Progenitor cell of endocrine pancreas (in vitro differentiated cells): Measurements from ENCODE around the gene AIFM2. TPM values are rescaled to one million over a fixed set of nuclear protein-coding genes. Genes with fewer than 3 reads are reported as not detected.

ENCODE experiments used
- DNase-seq: peaks from one replicate; pipeline ENCODE4 v3.0.0; 2021; ENCODE audit warnings: low spot score; ENCODE audit not compliant: unreplicated experiment
- H3K27ac Mint-ChIP-seq: 2 replicates; pipeline ENCODE4 v1.8.0; 2021; ENCODE audit warnings: mild to moderate bottlenecking, moderate library complexity, mixed read lengths
- H3K27me3 Mint-ChIP-seq: 2 replicates; pipeline ENCODE4 v1.8.0; 2021; ENCODE audit warnings: mixed read lengths
- H3K36me3 Mint-ChIP-seq: 2 replicates; pipeline ENCODE4 v1.8.0; 2022; ENCODE audit warnings: mixed read lengths; ENCODE audit not compliant: insufficient read depth
- H3K4me1 Mint-ChIP-seq: 2 replicates; pipeline ENCODE4 v1.8.0; 2021; ENCODE audit warnings: low read depth, mixed read lengths
- H3K4me3 Mint-ChIP-seq: 2 replicates; pipeline ENCODE4 v1.8.0; 2021; ENCODE audit warnings: low read depth, mild to moderate bottlenecking, moderate library complexity, mixed read lengths
- H3K9me3 Mint-ChIP-seq: 2 replicates; pipeline ENCODE4 v1.8.0; 2021; ENCODE audit warnings: low read depth, mixed read lengths
- CTCF ChIP-seq: fragments of 200-600 bp; sonication (generic); IDR thresholded peaks from one replicate; pipeline ENCODE4 v1.5.0; 2021; ENCODE audit warnings: antibody characterized with exemption, mild to moderate bottlenecking; ENCODE audit not compliant: unreplicated experiment
- total RNA-seq: library from RNA; stranded (reverse); gene quantifications from 2 replicates; pipeline ENCODE4 v1.2.1, GENCODE V29; 2021

AIFM2 gene
- total RNA-seq, 1 donor from 2014 or later, result 10.9 TPM

- Mint-ChIP-seq H3K27me3 (no peaks in the 10 kb centered on the region), H3K4me1 (peaks cover 6% of the 10 kb centered on the region), H3K36me3 (peaks cover 59% of the 10 kb centered on the region), H3K27ac (no peak overlapping the region), H3K4me3 (no peak overlapping the region), H3K9me3 (no peaks in the 10 kb centered on the region)
- TF ChIP-seq CTCF, result no peak
- DNase-seq, result no peak
Observed at GRCh38 chr10:70098271-70098670, 34.4 kb downstream of the AIFM2 start.

GRCh38 chr10:70097459-70097858, 35.2 kb downstream of the AIFM2 start:
- H3K4me1 Mint-ChIP-seq, result peaks cover 6% of the 10 kb centered on the region
- H3K27me3 Mint-ChIP-seq, result no peaks in the 10 kb centered on the region
- H3K4me3 Mint-ChIP-seq, result no peak overlapping the region
- peaks cover 58% of the 10 kb centered on the region for H3K36me3 Mint-ChIP-seq
- no peak overlapping the region for H3K27ac Mint-ChIP-seq
- no peak for DNase-seq
- no peak for TF ChIP-seq CTCF
- H3K9me3 Mint-ChIP-seq, result no peaks in the 10 kb centered on the region

- no peaks in the 10 kb centered on the region for H3K9me3 Mint-ChIP-seq
- no peak for DNase-seq
- no peak for TF ChIP-seq CTCF
- H3K4me1 Mint-ChIP-seq, result peaks cover 6% of the 10 kb centered on the region
- peaks cover 58% of the 10 kb centered on the region for H3K36me3 Mint-ChIP-seq
- H3K27me3 Mint-ChIP-seq, result no peaks in the 10 kb centered on the region
- no peak overlapping the region for H3K27ac Mint-ChIP-seq
- H3K4me3 Mint-ChIP-seq, result no peak overlapping the region
Observed at GRCh38 chr10:70096705-70097420, 35.8 kb downstream of the AIFM2 start.

- Mint-ChIP-seq H3K27ac (no peak overlapping the region), H3K36me3 (peaks cover 55% of the 10 kb centered on the region)
Observed at GRCh38 chr10:70096016-70096704, 36.5 kb downstream of the AIFM2 start.

GRCh38 chr10:70094250-70094649, 38.4 kb downstream of the AIFM2 start:
- no peak for DNase-seq
- H3K4me3 Mint-ChIP-seq, result no peak overlapping the region
- H3K9me3 Mint-ChIP-seq, result no peaks in the 10 kb centered on the region
- no peak for TF ChIP-seq CTCF
- H3K4me1 Mint-ChIP-seq, result peaks cover 20% of the 10 kb centered on the region
- peaks cover 56% of the 10 kb centered on the region for H3K36me3 Mint-ChIP-seq
- H3K27me3 Mint-ChIP-seq, result no peaks in the 10 kb centered on the region
- no peak overlapping the region for H3K27ac Mint-ChIP-seq

More at GRCh38 chr10:70096016-70096704, 36.5 kb downstream of the AIFM2 start:
- Mint-ChIP-seq H3K4me3 (no peak overlapping the region), H3K4me1 (peaks cover 9% of the 10 kb centered on the region), H3K9me3 (no peaks in the 10 kb centered on the region), H3K27me3 (no peaks in the 10 kb centered on the region)
- DNase-seq, result no peak
- TF ChIP-seq CTCF, result no peak
